Measurements from ENCODE around the gene MX2. TPM values are rescaled to one million over a fixed set of nuclear protein-coding genes. Genes with fewer than 3 reads are reported as not detected.
A peak's percentile ranks its signal among the peaks of the same experiment; 100 is the strongest.

The MX2 gene
- total RNA-seq, 4 donors from 2014 or later: 6.7 to 17.5 (median 9.5) TPM

DNA sequence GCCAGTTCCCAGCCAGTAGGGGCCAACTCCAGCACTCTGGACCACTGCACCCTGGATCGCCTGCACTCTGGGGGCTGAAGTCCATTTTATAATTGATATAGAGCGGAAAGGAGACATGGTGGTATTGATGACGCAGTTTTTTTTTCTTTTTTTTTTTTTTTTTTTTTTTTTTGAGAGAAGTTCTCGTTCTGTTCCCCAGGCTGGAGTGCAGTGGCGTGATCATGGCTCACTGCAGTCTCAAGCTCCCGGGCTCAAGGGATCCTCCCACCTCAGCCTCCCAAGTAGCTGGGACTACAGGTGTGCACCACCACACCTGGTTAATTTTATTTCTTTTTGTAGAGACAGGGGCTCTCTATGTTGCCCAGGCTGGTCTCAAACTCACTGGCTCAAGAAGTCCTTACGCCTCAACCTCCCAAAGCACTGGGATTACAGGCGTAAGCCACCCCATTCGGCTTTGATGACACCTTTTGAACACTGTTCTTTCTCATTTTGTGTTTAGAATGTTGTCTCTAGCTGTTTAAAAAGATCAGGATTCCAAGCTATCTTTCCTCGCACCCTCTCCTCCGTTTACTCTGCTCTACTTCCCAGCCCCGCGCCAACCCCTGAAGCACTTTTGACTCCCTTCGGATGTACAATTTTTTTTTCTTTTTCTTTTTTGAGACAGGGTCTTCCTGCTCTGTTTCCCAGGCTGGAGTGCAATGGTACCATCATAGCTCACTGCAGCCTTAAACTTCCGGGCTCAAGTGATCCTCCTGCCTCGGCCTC, 960 bp downstream of the MX2 start:
- no peak for DNase-seq (ENCODE audit: low spot score in 2 of 2)
- Histone ChIP-seq H3K4me3 (peak overlapping the region; percentile 23 to 44 (median 33)), H3K27ac (peak overlapping the region in 3 of 4 donors; percentile 86 to 92 (median 88))

DNA sequence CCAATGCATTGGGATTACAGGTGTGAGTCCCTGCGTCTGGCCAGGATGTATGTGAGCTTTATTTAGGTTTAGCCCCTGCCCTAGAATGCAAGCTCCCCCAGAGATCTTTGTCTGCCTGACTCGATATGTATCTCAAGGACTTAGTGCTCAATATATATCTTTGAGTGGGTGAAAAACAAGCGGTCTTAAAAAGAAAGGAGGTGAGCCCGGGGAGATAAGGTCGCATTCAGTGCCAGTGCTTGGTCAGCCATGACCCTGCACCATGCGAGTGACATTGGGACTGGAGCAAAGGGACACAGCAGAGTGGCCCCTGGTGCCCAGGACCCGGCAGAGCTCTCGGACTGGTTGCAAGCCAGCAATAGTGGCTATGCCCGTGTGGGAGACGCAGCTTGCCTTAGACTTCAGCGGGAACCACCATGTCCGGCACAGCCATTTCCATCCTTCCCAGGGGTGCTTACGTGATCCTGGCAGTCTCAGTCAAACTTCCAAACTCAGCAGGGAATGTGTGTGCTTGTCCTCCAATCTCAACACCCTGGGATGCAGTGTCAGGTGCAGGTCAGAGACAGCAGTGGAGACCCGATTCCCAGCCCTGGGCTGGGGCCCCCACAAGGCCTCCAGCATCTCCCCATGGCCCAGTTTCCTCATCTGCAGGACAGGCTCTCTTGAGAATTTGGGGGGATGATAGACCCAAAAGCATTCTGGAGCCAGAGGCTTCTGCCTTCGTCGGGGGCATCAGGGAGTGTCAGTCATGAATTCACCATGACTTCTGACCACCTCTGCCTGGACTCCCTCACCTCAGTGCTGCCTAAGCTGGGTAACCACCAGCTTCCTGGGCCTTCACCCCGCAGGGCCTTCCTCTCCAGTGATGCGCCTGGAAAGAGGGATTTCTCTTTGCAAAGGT, 1.8 kb downstream of the MX2 start:
- Histone ChIP-seq H3K27ac (peak overlapping the region in 1 of 4 donors; percentile 86), H3K36me3 (no peaks in the 10 kb centered on the region), H3K4me1 (peaks cover 0 to 58% (median 9%) of the 10 kb centered on the region in 4 donors), H3K27me3 (no peaks in the 10 kb centered on the region), H3K4me3 (no peak overlapping the region), H3K9me3 (no peaks in the 10 kb centered on the region)
- WGBS, 2 donors: 95% methylated on average over 18 of the region's 18 CpGs
- TF ChIP-seq POLR2A (IDR thresholded peaks at IDR 0.05): no peak
- TF ChIP-seq EP300 (IDR thresholded peaks at IDR 0.05): no peak
- TF ChIP-seq, protein P1, sequence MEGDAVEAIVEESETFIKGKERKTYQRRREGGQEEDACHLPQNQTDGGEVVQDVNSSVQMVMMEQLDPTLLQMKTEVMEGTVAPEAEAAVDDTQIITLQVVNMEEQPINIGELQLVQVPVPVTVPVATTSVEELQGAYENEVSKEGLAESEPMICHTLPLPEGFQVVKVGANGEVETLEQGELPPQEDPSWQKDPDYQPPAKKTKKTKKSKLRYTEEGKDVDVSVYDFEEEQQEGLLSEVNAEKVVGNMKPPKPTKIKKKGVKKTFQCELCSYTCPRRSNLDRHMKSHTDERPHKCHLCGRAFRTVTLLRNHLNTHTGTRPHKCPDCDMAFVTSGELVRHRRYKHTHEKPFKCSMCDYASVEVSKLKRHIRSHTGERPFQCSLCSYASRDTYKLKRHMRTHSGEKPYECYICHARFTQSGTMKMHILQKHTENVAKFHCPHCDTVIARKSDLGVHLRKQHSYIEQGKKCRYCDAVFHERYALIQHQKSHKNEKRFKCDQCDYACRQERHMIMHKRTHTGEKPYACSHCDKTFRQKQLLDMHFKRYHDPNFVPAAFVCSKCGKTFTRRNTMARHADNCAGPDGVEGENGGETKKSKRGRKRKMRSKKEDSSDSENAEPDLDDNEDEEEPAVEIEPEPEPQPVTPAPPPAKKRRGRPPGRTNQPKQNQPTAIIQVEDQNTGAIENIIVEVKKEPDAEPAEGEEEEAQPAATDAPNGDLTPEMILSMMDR (IDR thresholded peaks at IDR 0.05): no peak
- DNase-seq (ENCODE audit: low spot score in 2 of 2): no peak

More for the DNA sequence above, 960 bp downstream of the MX2 start:
- Histone ChIP-seq H3K27me3 (no peaks in the 10 kb centered on the region), H3K36me3 (no peaks in the 10 kb centered on the region), H3K4me1 (peaks cover 0 to 62% (median 6%) of the 10 kb centered on the region in 4 donors), H3K9me3 (no peaks in the 10 kb centered on the region)
- TF ChIP-seq POLR2A (IDR thresholded peaks at IDR 0.05): no peak
- TF ChIP-seq, protein P1 (IDR thresholded peaks at IDR 0.05): no peak
- no peak for TF ChIP-seq EP300 (IDR thresholded peaks at IDR 0.05)
- WGBS, 2 donors: 85 to 93% methylated on average over 16 of the region's 16 CpGs

DNA sequence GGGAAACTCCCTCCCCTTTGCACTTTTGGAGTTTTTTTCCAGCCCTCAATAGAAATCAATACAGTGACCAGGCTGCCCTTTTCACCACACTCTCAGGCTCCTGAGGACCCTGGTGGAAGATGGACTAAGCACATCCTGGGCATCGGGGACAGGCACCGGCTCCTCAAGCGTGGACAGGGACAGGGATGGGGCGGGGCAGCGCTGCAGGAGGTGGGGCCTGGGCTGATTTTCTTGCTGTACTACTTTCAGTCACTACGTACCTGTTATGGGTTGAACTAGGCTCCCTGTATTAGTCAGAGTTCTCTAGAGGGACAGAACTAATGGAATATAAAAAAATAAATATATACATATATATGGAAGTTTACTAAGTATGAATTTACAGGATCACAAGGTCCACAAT, 2.5 kb downstream of the MX2 start:
- Histone ChIP-seq H3K27me3 (no peaks in the 10 kb centered on the region), H3K9me3 (no peaks in the 10 kb centered on the region), H3K36me3 (no peaks in the 10 kb centered on the region), H3K4me1 (peaks cover 0 to 58% (median 14%) of the 10 kb centered on the region in 4 donors), H3K27ac (no peak overlapping the region), H3K4me3 (no peak overlapping the region)
- no peak for DNase-seq (ENCODE audit: low spot score in 2 of 2)
- 90 to 96% methylated on average over 6 of the region's 6 CpGs for WGBS, 2 donors
- TF ChIP-seq, protein P1 (IDR thresholded peaks at IDR 0.05): no peak
- TF ChIP-seq POLR2A (IDR thresholded peaks at IDR 0.05): no peak
- TF ChIP-seq EP300 (IDR thresholded peaks at IDR 0.05): no peak

DNA sequence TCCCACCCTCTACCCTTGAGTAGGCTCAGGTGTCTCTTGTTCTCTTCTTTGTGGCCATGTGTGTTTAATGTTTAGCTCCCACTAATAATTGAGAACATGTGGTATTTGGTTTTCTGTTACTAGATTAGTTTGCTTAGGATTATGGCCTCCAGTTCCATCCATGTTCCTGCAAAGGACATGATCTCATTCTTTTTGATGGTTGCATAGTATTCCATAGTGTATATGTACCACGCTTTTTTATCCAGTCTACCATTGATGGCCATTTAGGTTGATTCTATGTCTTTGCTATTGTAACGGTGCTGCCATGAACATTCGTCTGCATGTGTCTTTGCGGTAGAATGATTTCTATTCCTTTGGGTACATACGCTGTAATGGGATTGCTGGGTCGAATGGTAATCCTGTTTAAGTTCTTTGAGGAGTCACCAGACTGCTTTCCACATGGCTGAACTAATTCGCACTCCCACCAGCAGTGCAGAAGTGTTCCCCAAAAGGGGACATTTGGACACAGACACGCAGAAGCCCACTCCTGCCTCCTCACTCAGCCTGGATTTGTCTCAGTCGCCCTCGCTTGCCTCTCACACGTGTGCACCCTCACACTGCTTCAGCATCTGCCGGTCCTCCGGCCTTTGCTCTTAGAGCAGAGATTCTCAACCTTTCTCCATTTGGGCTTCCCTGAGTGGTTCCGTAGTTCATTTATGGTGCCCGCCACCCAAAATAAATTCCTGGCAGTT, 3.7 kb downstream of the MX2 start:
- TF ChIP-seq, protein P1 (IDR thresholded peaks at IDR 0.05): no peak
- no peak for TF ChIP-seq EP300 (IDR thresholded peaks at IDR 0.05)
- no peak for TF ChIP-seq POLR2A (IDR thresholded peaks at IDR 0.05)
- Histone ChIP-seq H3K36me3 (no peaks in the 10 kb centered on the region), H3K4me1 (peaks cover 0 to 57% (median 17%) of the 10 kb centered on the region in 4 donors), H3K9me3 (no peaks in the 10 kb centered on the region), H3K27ac (no peak overlapping the region), H3K4me3 (no peak overlapping the region), H3K27me3 (no peaks in the 10 kb centered on the region)
- WGBS, 2 donors: 97 to 98% methylated on average over 15 of the region's 15 CpGs
- DNase-seq (ENCODE audit: low spot score in 2 of 2): no peak

All from tibial nerve (tissue), 4 donors.